ENCODE results near the gene HINT2. TPM values are rescaled to one million over a fixed set of nuclear protein-coding genes. Genes with fewer than 3 reads are reported as not detected.

Gene HINT2
- total RNA-seq, 1 donor from 2014 or later: 51.1 TPM

DNA sequence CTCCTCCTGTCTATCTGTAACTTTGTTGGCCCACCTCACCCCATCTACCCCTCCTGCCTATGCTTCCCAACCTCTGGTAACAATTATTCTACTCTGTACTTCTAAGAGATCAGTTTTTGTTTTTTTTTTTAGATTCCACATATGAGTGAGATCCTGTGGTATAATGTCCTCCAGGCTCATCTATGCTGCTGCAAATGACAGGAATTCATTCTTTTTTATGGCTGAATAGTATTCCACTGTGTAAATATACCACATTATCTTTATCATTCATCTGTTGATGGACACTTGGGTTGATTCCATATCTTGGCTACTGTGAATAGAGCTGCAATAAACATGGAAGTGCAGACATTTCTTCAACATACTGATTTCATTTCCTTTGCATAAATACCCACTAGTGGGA, 31.4 kb downstream of the HINT2 start:
- Mint-ChIP-seq H3K9me3 (no peaks in the 10 kb centered on the region), H3K4me1 (ENCODE audit: unreplicated experiment) (no peaks in the 10 kb centered on the region), H3K36me3 (peaks cover 4% of the 10 kb centered on the region), H3K27me3 (no peaks in the 10 kb centered on the region), H3K4me3 (no peak overlapping the region), H3K27ac (no peak overlapping the region)
- DNase-seq (ENCODE audit: extremely low spot score, unreplicated experiment): no peak
- TF ChIP-seq, protein P1, sequence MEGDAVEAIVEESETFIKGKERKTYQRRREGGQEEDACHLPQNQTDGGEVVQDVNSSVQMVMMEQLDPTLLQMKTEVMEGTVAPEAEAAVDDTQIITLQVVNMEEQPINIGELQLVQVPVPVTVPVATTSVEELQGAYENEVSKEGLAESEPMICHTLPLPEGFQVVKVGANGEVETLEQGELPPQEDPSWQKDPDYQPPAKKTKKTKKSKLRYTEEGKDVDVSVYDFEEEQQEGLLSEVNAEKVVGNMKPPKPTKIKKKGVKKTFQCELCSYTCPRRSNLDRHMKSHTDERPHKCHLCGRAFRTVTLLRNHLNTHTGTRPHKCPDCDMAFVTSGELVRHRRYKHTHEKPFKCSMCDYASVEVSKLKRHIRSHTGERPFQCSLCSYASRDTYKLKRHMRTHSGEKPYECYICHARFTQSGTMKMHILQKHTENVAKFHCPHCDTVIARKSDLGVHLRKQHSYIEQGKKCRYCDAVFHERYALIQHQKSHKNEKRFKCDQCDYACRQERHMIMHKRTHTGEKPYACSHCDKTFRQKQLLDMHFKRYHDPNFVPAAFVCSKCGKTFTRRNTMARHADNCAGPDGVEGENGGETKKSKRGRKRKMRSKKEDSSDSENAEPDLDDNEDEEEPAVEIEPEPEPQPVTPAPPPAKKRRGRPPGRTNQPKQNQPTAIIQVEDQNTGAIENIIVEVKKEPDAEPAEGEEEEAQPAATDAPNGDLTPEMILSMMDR (conservative IDR thresholded peaks at IDR 0.05): no peak

DNA sequence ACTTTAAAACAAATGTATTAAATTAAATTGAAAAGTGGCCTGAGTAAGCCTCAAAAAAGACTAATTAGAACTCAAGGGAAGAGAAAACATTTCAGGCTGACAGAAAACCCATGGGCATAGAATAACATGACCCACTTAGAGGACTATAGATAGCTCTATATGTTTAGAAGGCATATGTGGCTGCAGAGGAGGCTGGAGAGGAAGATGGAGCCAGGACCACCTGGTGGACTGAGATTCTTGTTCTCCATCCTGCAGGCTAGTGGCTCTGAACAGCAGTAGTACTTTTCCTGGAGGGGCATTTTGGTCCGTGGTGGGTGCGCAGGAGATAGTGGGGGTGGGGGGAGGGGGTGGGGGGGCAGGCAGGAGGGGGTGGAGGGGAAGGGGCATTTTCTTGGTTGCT, 33.8 kb downstream of the HINT2 start:
- no peak for DNase-seq (ENCODE audit: extremely low spot score, unreplicated experiment)
- TF ChIP-seq, protein P1 (conservative IDR thresholded peaks at IDR 0.05): no peak
- H3K4me3 Mint-ChIP-seq: no peak overlapping the region
- no peak overlapping the region for H3K27ac Mint-ChIP-seq
- H3K4me1 Mint-ChIP-seq (ENCODE audit: unreplicated experiment): no peaks in the 10 kb centered on the region
- no peaks in the 10 kb centered on the region for H3K9me3 Mint-ChIP-seq
- H3K36me3 Mint-ChIP-seq: no peaks in the 10 kb centered on the region
- no peaks in the 10 kb centered on the region for H3K27me3 Mint-ChIP-seq

DNA sequence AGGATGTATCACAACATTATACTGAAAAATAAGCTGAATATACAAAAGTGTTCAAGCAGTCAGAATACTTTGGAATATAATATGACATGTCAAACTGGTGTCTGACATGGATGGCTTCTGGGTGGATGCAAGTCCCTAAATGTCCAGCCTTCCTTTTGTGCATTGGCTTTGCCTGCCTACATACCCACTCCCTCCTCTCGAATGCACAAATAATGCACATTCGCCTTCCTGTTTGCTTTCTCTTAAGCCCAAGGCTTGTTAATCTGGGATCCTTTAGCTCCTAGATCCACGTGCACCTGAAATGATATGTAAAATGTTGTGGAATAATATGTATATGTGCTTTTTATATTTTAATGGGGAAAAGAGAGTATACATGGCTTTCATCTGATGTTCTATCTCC, 36.3 kb downstream of the HINT2 start:
- Mint-ChIP-seq H3K4me1 (ENCODE audit: unreplicated experiment) (peaks cover 10% of the 10 kb centered on the region), H3K27ac (no peak overlapping the region), H3K27me3 (no peaks in the 10 kb centered on the region), H3K36me3 (no peaks in the 10 kb centered on the region), H3K9me3 (no peaks in the 10 kb centered on the region), H3K4me3 (no peak overlapping the region)
- TF ChIP-seq, protein P1 (conservative IDR thresholded peaks at IDR 0.05): no peak
- DNase-seq (ENCODE audit: extremely low spot score, unreplicated experiment): no peak

DNA sequence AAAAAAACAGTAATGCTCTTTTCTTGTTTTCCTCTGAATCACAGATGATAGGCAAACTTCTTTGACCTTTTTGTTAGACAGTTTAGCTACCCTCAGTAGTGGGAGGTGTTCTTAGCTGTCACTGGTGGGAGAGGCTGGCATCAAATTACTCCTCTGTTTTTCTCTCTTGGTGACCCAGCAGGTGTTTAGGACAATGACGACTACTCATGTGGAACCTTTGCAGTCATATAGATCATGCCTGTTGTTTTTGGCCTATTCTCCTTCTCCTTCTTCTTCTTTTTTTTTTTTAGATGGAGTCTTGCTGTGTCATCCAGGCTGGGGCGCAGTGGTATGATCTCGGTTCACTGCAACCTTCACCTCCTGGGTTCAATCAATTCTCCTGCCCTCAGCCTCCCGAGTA, 38.8 kb downstream of the HINT2 start:
- Mint-ChIP-seq H3K36me3 (no peaks in the 10 kb centered on the region), H3K27me3 (no peaks in the 10 kb centered on the region), H3K27ac (peak overlapping the region; percentile 30), H3K4me3 (no peak overlapping the region), H3K9me3 (no peaks in the 10 kb centered on the region), H3K4me1 (ENCODE audit: unreplicated experiment) (peaks cover 10% of the 10 kb centered on the region)
- no peak for DNase-seq (ENCODE audit: extremely low spot score, unreplicated experiment)
- TF ChIP-seq, protein P1 (conservative IDR thresholded peaks at IDR 0.05): no peak

DNA sequence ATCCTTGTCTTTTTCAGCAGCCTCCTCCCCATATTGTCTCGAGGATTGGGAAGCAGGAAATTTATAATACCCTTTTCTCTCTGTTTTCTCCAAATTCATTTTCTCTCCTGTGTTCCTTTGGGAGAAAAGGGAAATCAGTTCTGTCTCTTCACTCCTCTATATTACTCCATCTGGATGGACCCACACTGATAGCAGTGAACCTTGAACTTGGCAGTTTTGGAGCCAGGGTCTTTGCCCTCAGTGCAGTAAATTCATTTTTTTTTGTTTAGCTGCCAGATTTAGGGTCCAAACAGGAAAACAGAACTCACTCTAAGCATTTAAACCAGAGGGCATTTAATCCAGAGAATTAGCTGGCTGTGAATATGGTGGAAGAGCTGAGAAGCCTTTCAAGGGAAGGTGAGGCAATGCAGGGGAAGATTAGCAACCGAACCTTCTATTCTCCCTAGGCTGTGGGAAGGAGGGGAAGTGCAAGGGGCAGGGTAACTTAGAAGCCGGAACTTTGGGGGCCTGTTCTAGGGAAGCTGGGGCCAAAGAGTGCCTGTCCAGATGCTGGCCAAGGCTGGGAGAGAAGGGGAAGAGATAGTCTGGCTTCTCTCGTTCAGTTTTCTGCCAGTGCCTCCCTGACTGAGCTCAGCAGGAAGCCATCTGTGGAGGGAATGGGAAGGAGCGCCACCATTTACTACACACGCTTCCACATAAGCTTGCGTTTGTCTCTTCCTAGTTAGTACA, 39.8 kb downstream of the HINT2 start:
- Mint-ChIP-seq H3K4me3 (no peak overlapping the region), H3K9me3 (no peaks in the 10 kb centered on the region), H3K36me3 (no peaks in the 10 kb centered on the region), H3K4me1 (ENCODE audit: unreplicated experiment) (peaks cover 10% of the 10 kb centered on the region), H3K27me3 (no peaks in the 10 kb centered on the region), H3K27ac (no peak overlapping the region)
- TF ChIP-seq, protein P1 (conservative IDR thresholded peaks at IDR 0.05): no peak
- no peak for DNase-seq (ENCODE audit: extremely low spot score, unreplicated experiment)

Data from type B pancreatic cell (in vitro differentiated cells).